ENCODE measurements around the gene MIDN. TPM values are rescaled to one million over a fixed set of nuclear protein-coding genes. Genes with fewer than 3 reads are reported as not detected.

MIDN gene
- total RNA-seq, 1 experiment from 2014 or later, result 286 TPM

- no peak overlapping the region for H3T11ph ChIP-seq (ENCODE audit: low read length)
- no peak overlapping the region for H4K5ac ChIP-seq (ENCODE audit: insufficient read length, low read depth, low read length)
- Mint-ChIP-seq H3K27ac (peak overlapping the region in 2 of 3 experiments; percentile 44 to 52; a peak in 1 of 7 replicates), H3K4me3 (peak overlapping the region; percentile 76 to 87), H3K27me3 (ENCODE audit: low read depth) (peaks cover 1% of the 10 kb centered on the region), H3K9me3 (no peaks in the 10 kb centered on the region; a peak in 1 of 5 replicates), H3K36me3 (ENCODE audit: insufficient read depth in 1 of 3, low read depth in 3 of 3) (peaks cover 0 to 12% (median 1%) of the 10 kb centered on the region in 3 experiments; a peak in 4 of 7 replicates), H3K4me1 (peaks cover 13 to 19% of the 10 kb centered on the region in 2 experiments)
- no peak overlapping the region for H3K23ac ChIP-seq (ENCODE audit: insufficient read length, low read depth, low read length)
- H2AK5ac ChIP-seq (ENCODE audit: insufficient read length, low read length), result no peak overlapping the region
- H3K9me3 ChIP-seq (ENCODE audit: control insufficient read depth, low read depth, low read length), result no peaks in the 10 kb centered on the region
- H3K27ac ChIP-seq (ENCODE audit: insufficient read length, low read depth, low read length), result no peak overlapping the region
- H3K23me2 ChIP-seq (ENCODE audit: insufficient read length, low read depth, low read length, poor library complexity, severe bottlenecking), result peaks cover 11% of the 10 kb centered on the region
- no peak overlapping the region for H2BK20ac ChIP-seq (ENCODE audit: low read depth, low read length, poor library complexity, severe bottlenecking)
- H3K79me2 ChIP-seq (ENCODE audit: insufficient read depth, low read length), result no peaks in the 10 kb centered on the region; the same call in 1 of the 2 replicates
- no peak overlapping the region for H3K4ac ChIP-seq (ENCODE audit: low read depth, low read length)
- no peak overlapping the region for H2BK120ac ChIP-seq (ENCODE audit: low read depth, low read length, poor library complexity, severe bottlenecking)
- no peak overlapping the region for H4K8ac ChIP-seq (replicated peaks; ENCODE audit: insufficient read length, low read depth, low read length)
- no peaks in the 10 kb centered on the region for H3K79me1 ChIP-seq (ENCODE audit: insufficient read depth, low read depth, low read length, poor library complexity, severe bottlenecking)
- no peak overlapping the region for H2BK5ac ChIP-seq (ENCODE audit: insufficient read length, low read length)
- H2BK12ac ChIP-seq (ENCODE audit: insufficient read length, low read depth, low read length), result no peak overlapping the region
- no peak overlapping the region for H2BK15ac ChIP-seq (ENCODE audit: low read depth, low read length)
- WGBS (ENCODE audit: extremely low coverage, insufficient read length, low lambda C conversion rate), result no CpG with 5 or more reads among the region's 11 CpGs
- H3K27me3 ChIP-seq (ENCODE audit: insufficient read depth, low read length), result no peaks in the 10 kb centered on the region
- H4K91ac ChIP-seq (ENCODE audit: insufficient read length, low read depth, low read length), result no peak overlapping the region
- TF ChIP-seq, protein P1, sequence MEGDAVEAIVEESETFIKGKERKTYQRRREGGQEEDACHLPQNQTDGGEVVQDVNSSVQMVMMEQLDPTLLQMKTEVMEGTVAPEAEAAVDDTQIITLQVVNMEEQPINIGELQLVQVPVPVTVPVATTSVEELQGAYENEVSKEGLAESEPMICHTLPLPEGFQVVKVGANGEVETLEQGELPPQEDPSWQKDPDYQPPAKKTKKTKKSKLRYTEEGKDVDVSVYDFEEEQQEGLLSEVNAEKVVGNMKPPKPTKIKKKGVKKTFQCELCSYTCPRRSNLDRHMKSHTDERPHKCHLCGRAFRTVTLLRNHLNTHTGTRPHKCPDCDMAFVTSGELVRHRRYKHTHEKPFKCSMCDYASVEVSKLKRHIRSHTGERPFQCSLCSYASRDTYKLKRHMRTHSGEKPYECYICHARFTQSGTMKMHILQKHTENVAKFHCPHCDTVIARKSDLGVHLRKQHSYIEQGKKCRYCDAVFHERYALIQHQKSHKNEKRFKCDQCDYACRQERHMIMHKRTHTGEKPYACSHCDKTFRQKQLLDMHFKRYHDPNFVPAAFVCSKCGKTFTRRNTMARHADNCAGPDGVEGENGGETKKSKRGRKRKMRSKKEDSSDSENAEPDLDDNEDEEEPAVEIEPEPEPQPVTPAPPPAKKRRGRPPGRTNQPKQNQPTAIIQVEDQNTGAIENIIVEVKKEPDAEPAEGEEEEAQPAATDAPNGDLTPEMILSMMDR (conservative IDR thresholded peaks at IDR 0.05), result no peak
- H3K56ac ChIP-seq (ENCODE audit: insufficient read length, low read depth, low read length), result no peak overlapping the region
- H4K20me1 ChIP-seq (ENCODE audit: control insufficient read depth, insufficient read depth, insufficient read length), result no peaks in the 10 kb centered on the region
- H3K18ac ChIP-seq (ENCODE audit: insufficient read length, low read depth, low read length), result no peak overlapping the region
- H3K4me2 ChIP-seq (ENCODE audit: insufficient read depth, insufficient read length, low read length), result peak overlapping the region; percentile 39
- H3K4me1 ChIP-seq (ENCODE audit: insufficient read depth, low read length), result no peaks in the 10 kb centered on the region
- H3K9ac ChIP-seq (ENCODE audit: extremely low read depth, insufficient read length, low read length), result no peak overlapping the region
- no peak overlapping the region for H3K14ac ChIP-seq (ENCODE audit: insufficient read depth, low read length)
- DNase-seq, result no peak
- no peak overlapping the region for H2AFZ ChIP-seq (ENCODE audit: low read length)
These were observed 9.0 kb upstream of the MIDN start for GRCh38 chr19:1239420-1239795.

Data from H9 (cell line).